IPS-18a (cell line): ENCODE results near the gene KCNC4.

Source experiments
- H3K27ac ChIP-seq: one replicate; pipeline ENCODE4 v1.5.1; 2013; ENCODE audit warnings: low read length
- H3K27me3 ChIP-seq: one replicate; pipeline ENCODE4 v1.6.1; 2013; ENCODE audit warnings: mild to moderate bottlenecking, low read length; ENCODE audit not compliant: control insufficient read depth, insufficient read depth
- H3K36me3 ChIP-seq: one replicate; pipeline ENCODE4 v1.6.1; 2013; ENCODE audit warnings: low read depth, low read length; ENCODE audit not compliant: control insufficient read depth
- H3K4me1 ChIP-seq: one replicate; pipeline ENCODE4 v1.6.1; 2013; ENCODE audit warnings: low read depth, low read length; ENCODE audit not compliant: control insufficient read depth
- H3K4me3 ChIP-seq: one replicate; pipeline ENCODE4 v1.5.1; 2013; ENCODE audit warnings: low read length
- H3K9ac ChIP-seq: one replicate; pipeline ENCODE4 v1.6.1; 2013; ENCODE audit warnings: mild to moderate bottlenecking, low read length, moderate library complexity
- H3K9me3 ChIP-seq: one replicate; pipeline ENCODE4 v1.6.1; 2013; ENCODE audit warnings: low read depth, low read length; ENCODE audit not compliant: control insufficient read depth

The KCNC4 gene

GRCh38 chr1:110173466-110174105 lies 36.5 kb upstream of the KCNC4 start:
- Histone ChIP-seq H3K4me3 (no peak overlapping the region), H3K9ac (no peak overlapping the region), H3K9me3 (no peaks in the 10 kb centered on the region), H3K27ac (no peak overlapping the region), H3K27me3 (no peaks in the 10 kb centered on the region), H3K36me3 (no peaks in the 10 kb centered on the region), H3K4me1 (no peaks in the 10 kb centered on the region)

GRCh38 chr1:110174961-110175360 lies 35.2 kb upstream of the KCNC4 start:
- Histone ChIP-seq H3K4me3 (no peak overlapping the region), H3K4me1 (no peaks in the 10 kb centered on the region), H3K9ac (no peak overlapping the region), H3K27me3 (no peaks in the 10 kb centered on the region), H3K36me3 (no peaks in the 10 kb centered on the region), H3K27ac (no peak overlapping the region), H3K9me3 (no peaks in the 10 kb centered on the region)

- Histone ChIP-seq H3K27ac (no peak overlapping the region), H3K36me3 (no peaks in the 10 kb centered on the region), H3K4me1 (no peaks in the 10 kb centered on the region), H3K4me3 (no peak overlapping the region), H3K27me3 (no peaks in the 10 kb centered on the region), H3K9me3 (no peaks in the 10 kb centered on the region), H3K9ac (no peak overlapping the region)
These were observed 33.7 kb upstream of the KCNC4 start for GRCh38 chr1:110176299-110176956.

GRCh38 chr1:110177775-110178174 lies 32.3 kb upstream of the KCNC4 start:
- Histone ChIP-seq H3K4me1 (no peaks in the 10 kb centered on the region), H3K9me3 (no peaks in the 10 kb centered on the region), H3K36me3 (no peaks in the 10 kb centered on the region), H3K27ac (no peak overlapping the region), H3K27me3 (no peaks in the 10 kb centered on the region), H3K4me3 (no peak overlapping the region), H3K9ac (no peak overlapping the region)

- H3K27me3 ChIP-seq: no peaks in the 10 kb centered on the region
- H3K27ac ChIP-seq: no peak overlapping the region
- no peaks in the 10 kb centered on the region for H3K36me3 ChIP-seq
- no peak overlapping the region for H3K4me3 ChIP-seq
- no peaks in the 10 kb centered on the region for H3K9me3 ChIP-seq
- H3K9ac ChIP-seq: no peak overlapping the region
- no peaks in the 10 kb centered on the region for H3K4me1 ChIP-seq
These were observed 26.4 kb upstream of the KCNC4 start for GRCh38 chr1:110183642-110184167.

- Histone ChIP-seq H3K9ac (no peak overlapping the region), H3K4me3 (no peak overlapping the region), H3K27ac (no peak overlapping the region), H3K4me1 (no peaks in the 10 kb centered on the region), H3K36me3 (no peaks in the 10 kb centered on the region), H3K27me3 (no peaks in the 10 kb centered on the region), H3K9me3 (no peaks in the 10 kb centered on the region)
These were observed 25.7 kb upstream of the KCNC4 start for GRCh38 chr1:110184446-110184845.

- Histone ChIP-seq H3K36me3 (no peaks in the 10 kb centered on the region), H3K9me3 (no peaks in the 10 kb centered on the region), H3K27ac (no peak overlapping the region), H3K9ac (no peak overlapping the region), H3K4me3 (no peak overlapping the region), H3K4me1 (no peaks in the 10 kb centered on the region), H3K27me3 (no peaks in the 10 kb centered on the region)
These were observed 24.9 kb upstream of the KCNC4 start for GRCh38 chr1:110185181-110185580.

- no peaks in the 10 kb centered on the region for H3K9me3 ChIP-seq
- no peak overlapping the region for H3K4me3 ChIP-seq
- H3K27me3 ChIP-seq: no peaks in the 10 kb centered on the region
- no peak overlapping the region for H3K9ac ChIP-seq
- no peaks in the 10 kb centered on the region for H3K36me3 ChIP-seq
- H3K4me1 ChIP-seq: no peaks in the 10 kb centered on the region
- H3K27ac ChIP-seq: no peak overlapping the region
These were observed 23.6 kb upstream of the KCNC4 start for GRCh38 chr1:110186558-110186957.

- no peaks in the 10 kb centered on the region for H3K4me1 ChIP-seq
- no peak overlapping the region for H3K27ac ChIP-seq
- H3K9ac ChIP-seq: no peak overlapping the region
- no peaks in the 10 kb centered on the region for H3K9me3 ChIP-seq
- no peak overlapping the region for H3K4me3 ChIP-seq
- no peaks in the 10 kb centered on the region for H3K27me3 ChIP-seq
- H3K36me3 ChIP-seq: no peaks in the 10 kb centered on the region
These were observed 22.8 kb upstream of the KCNC4 start for GRCh38 chr1:110187139-110187890.

GRCh38 chr1:110188035-110188618 lies 22.0 kb upstream of the KCNC4 start:
- Histone ChIP-seq H3K27ac (no peak overlapping the region), H3K36me3 (no peaks in the 10 kb centered on the region), H3K4me1 (no peaks in the 10 kb centered on the region), H3K4me3 (no peak overlapping the region), H3K9ac (no peak overlapping the region), H3K27me3 (no peaks in the 10 kb centered on the region), H3K9me3 (no peaks in the 10 kb centered on the region)

GRCh38 chr1:110189181-110189580 lies 20.9 kb upstream of the KCNC4 start:
- Histone ChIP-seq H3K27me3 (no peaks in the 10 kb centered on the region), H3K9ac (no peak overlapping the region), H3K9me3 (no peaks in the 10 kb centered on the region), H3K36me3 (no peaks in the 10 kb centered on the region), H3K4me1 (no peaks in the 10 kb centered on the region), H3K4me3 (no peak overlapping the region), H3K27ac (no peak overlapping the region)
